HuH-7.5 (cell line): ENCODE results near the gene ATRX.
"Not testable (repeated sequence)": the region's sequence is repeated elsewhere in the genome, so short reads cannot be mapped to it uniquely, and the experiment has no call there.

ENCODE experiments used
- DNase-seq: peaks from one replicate; pipeline ENCODE4 v3.0.0; 2011; ENCODE audit warnings: low spot score

Gene ATRX

DNA sequence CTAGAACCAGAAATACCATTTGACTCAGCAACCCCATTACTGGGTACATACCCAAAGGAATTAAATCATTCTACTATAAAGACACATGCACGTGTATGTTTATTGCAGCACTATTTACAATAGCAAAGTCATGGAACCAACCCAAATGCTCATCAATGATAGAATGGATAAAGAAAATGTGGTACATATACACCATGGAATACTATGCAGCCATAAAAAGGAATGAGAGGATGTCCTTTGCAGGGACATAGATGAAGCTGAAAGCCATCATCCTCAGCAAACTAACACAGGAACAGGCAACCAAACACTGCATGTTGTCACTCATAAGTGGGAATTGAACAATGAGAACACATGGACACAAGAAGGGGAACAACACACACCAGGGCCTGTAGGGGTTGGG lies 285.9 kb downstream of the ATRX start:
- DNase-seq: not testable (repeated sequence)

- DNase-seq: no peak
Observed at GRCh38 chrX:77493677-77494553, 292.1 kb downstream of the ATRX start.

DNA sequence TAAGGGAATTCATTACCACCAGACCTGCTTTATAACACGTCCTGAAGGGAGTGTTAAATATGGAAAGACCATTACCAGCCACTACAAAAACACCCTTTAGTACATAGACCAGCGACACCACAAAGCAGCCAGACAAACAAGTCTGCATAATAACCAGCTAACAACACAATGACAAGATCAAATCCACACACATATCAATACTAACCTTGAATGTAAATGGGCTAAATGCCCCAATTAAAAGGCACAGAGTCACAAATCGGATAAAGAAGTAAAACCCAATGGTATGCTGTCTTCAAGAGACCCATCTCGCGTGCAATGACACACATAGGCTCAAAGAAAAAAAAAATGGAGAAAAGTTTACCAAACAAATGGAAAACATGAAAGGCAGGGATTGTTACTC lies 302.0 kb downstream of the ATRX start:
- DNase-seq: no peak

DNA sequence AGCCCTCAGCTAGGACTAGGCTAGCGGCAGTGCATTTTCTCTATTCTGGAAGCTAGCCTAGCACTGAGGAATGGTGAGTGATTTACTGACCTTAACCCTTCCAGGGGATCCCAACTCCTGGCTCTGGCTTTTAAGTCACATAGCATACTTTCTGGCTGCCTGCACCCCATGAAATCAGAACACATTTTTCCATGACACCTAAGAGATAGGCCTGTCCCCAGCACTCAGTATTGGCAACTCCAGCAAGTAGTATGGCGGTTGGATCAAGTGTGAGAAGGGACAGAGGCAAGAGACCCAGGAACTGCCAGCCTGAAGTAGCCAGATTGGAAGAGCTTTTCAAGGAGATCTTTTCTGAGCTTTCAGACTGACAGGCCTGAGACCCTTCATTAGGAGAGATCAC lies 330.6 kb downstream of the ATRX start:
- no peak for DNase-seq
